ENCODE measurements around the gene UQCRC2. TPM values are rescaled to one million over a fixed set of nuclear protein-coding genes. Genes with fewer than 3 reads are reported as not detected.
A peak's percentile ranks its signal among the peaks of the same experiment; 100 is the strongest.

Gene UQCRC2
- total and polyA plus RNA-seq, 10 of the 15 experiments (the other 5 are each of a cell fraction or from before 2014, with no cell fraction given), result 256 to 563 (median 327) TPM

- ChIA-PET SMC1A (ENCODE audit: uncharacterized antibody, unreplicated experiment) (interaction anchor here (1.0 to 25.5 kb wide), 9 partner anchors 20 to 182 kb away, joined by 3 to 567 read pairs (median 5); no protein-coding TSS in a partner anchor), POLR2A (interaction anchor here (1.8 to 2.1 kb wide), 3 partner anchors 10 to 71 kb away, joined by 7 to 8 read pairs (median 8); no protein-coding TSS in a partner anchor), RAD21 (ENCODE audit: unreplicated experiment) (interaction anchor here (0.7 to 22.7 kb wide), 6 partner anchors 17 to 187 kb away, joined by 3 to 466 read pairs (median 4); no protein-coding TSS in a partner anchor), CTCF (interaction anchor here (1.1 to 20.1 kb wide), 7 partner anchors 11 to 180 kb away, joined by 3 to 686 read pairs (median 12); no protein-coding TSS in a partner anchor)
- peak overlapping the region; percentile 92; the same call in 1 of the 2 replicates for H2AFZ ChIP-seq (ENCODE audit: control insufficient read depth, low read depth, low read length)
- no peak for FAIRE-seq
- H3K27me3 ChIP-seq (replicated peaks in 1 of 2; ENCODE audit: control insufficient read depth in 2 of 2, insufficient read depth in 2 of 2, low read length in 1 of 2), result no peaks in the 10 kb centered on the region
- no peaks in the 10 kb centered on the region for H4K20me1 ChIP-seq (ENCODE audit: control insufficient read depth, insufficient read depth)
- intact Hi-C loops (cut with micrococcal nuclease; ENCODE audit: unreplicated experiment) (no loop called here), in situ Hi-C loops (cut with MboI) (no loop called here)
- no peak for ATAC-seq
- no TSS peak for BruUV-seq (replicated peaks)
- 59% methylated on average over 6 of the region's 6 CpGs for WGBS (ENCODE audit: insufficient coverage, insufficient replicate concordance, low lambda C conversion rate, missing lambda C conversion rate)
- no peak overlapping the region for H3K27ac ChIP-seq (ENCODE audit: control insufficient read depth, insufficient read depth)
- H3K9me3 ChIP-seq (replicated peaks; ENCODE audit: control insufficient read depth, insufficient read depth, low read length), result no peaks in the 10 kb centered on the region
- peaks cover 13% of the 10 kb centered on the region for H3K4me1 ChIP-seq (ENCODE audit: control insufficient read depth, insufficient read depth, low read length)
- no peaks in the 10 kb centered on the region for H3K36me3 ChIP-seq (ENCODE audit: control insufficient read depth in 2 of 2, insufficient read depth in 2 of 2, low read length in 1 of 2)
- H3K4me3 ChIP-seq, result peak overlapping the region; percentile 88; the same call in 1 of the 2 replicates
- no peak for DNase-seq (ENCODE audit: low read depth, low spot score)
- peaks cover 15% of the 10 kb centered on the region for H3K79me2 ChIP-seq (ENCODE audit: control insufficient read depth, insufficient read depth, low read length)
- peak overlapping the region; percentile 91 for H3K4me2 ChIP-seq (ENCODE audit: control insufficient read depth, insufficient read depth)
- no peak overlapping the region for H3K9ac ChIP-seq (ENCODE audit: control insufficient read depth, insufficient read depth, low read length)
- no peak for TF ChIP-seq RBBP5 (conservative IDR thresholded peaks at IDR 0.05)
- TF ChIP-seq BACH1 (IDR thresholded peaks at IDR 0.05; ENCODE audit: borderline replicate concordance), result no peak
- TF ChIP-seq EGR1 (IDR thresholded peaks at IDR 0.05; ENCODE audit: borderline replicate concordance in 1 of 2, low read depth in 2 of 2, low read length in 2 of 2), result no peak
- TF ChIP-seq ZBTB11 (CRISPR knock-in tag; IDR thresholded peaks at IDR 0.05), result no peak
- TF ChIP-seq RAD21 (IDR thresholded peaks at IDR 0.05; ENCODE audit: insufficient read depth, low read depth, low read length), result no peak
- TF ChIP-seq, protein P1, sequence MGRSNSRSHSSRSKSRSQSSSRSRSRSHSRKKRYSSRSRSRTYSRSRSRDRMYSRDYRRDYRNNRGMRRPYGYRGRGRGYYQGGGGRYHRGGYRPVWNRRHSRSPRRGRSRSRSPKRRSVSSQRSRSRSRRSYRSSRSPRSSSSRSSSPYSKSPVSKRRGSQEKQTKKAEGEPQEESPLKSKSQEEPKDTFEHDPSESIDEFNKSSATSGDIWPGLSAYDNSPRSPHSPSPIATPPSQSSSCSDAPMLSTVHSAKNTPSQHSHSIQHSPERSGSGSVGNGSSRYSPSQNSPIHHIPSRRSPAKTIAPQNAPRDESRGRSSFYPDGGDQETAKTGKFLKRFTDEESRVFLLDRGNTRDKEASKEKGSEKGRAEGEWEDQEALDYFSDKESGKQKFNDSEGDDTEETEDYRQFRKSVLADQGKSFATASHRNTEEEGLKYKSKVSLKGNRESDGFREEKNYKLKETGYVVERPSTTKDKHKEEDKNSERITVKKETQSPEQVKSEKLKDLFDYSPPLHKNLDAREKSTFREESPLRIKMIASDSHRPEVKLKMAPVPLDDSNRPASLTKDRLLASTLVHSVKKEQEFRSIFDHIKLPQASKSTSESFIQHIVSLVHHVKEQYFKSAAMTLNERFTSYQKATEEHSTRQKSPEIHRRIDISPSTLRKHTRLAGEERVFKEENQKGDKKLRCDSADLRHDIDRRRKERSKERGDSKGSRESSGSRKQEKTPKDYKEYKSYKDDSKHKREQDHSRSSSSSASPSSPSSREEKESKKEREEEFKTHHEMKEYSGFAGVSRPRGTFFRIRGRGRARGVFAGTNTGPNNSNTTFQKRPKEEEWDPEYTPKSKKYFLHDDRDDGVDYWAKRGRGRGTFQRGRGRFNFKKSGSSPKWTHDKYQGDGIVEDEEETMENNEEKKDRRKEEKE (IDR thresholded peaks at IDR 0.05), result no peak
- TF ChIP-seq, protein P2, sequence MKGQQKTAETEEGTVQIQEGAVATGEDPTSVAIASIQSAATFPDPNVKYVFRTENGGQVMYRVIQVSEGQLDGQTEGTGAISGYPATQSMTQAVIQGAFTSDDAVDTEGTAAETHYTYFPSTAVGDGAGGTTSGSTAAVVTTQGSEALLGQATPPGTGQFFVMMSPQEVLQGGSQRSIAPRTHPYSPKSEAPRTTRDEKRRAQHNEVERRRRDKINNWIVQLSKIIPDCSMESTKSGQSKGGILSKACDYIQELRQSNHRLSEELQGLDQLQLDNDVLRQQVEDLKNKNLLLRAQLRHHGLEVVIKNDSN (IDR thresholded peaks at IDR 0.05; ENCODE audit: borderline replicate concordance, extremely low read length, insufficient read depth, low read depth, low read length), result no peak
- TF ChIP-seq GABPA (IDR thresholded peaks at IDR 0.05; ENCODE audit: low read depth), result no peak
- TF ChIP-seq, protein P3, sequence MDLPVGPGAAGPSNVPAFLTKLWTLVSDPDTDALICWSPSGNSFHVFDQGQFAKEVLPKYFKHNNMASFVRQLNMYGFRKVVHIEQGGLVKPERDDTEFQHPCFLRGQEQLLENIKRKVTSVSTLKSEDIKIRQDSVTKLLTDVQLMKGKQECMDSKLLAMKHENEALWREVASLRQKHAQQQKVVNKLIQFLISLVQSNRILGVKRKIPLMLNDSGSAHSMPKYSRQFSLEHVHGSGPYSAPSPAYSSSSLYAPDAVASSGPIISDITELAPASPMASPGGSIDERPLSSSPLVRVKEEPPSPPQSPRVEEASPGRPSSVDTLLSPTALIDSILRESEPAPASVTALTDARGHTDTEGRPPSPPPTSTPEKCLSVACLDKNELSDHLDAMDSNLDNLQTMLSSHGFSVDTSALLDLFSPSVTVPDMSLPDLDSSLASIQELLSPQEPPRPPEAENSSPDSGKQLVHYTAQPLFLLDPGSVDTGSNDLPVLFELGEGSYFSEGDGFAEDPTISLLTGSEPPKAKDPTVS (IDR thresholded peaks at IDR 0.05; ENCODE audit: low read depth, low read length), result no peak
- no peak for TF ChIP-seq NR2F1 (conservative IDR thresholded peaks at IDR 0.05)
- no peak for TF ChIP-seq SREBF2 (IDR thresholded peaks at IDR 0.05; ENCODE audit: low read length)
Measured at GRCh38 chr16:22006636-22007035, 53.5 kb downstream of the UQCRC2 start.
